ACC112 (cell line): ENCODE measurements around the gene HS3ST4.

ENCODE experiments used
- H2AFZ ChIP-seq: fragments of 200-600 bp; sonication (generic); one replicate; pipeline ENCODE4 v1.6.0; 2017; ENCODE audit warnings: antibody characterized with exemption, low read length; ENCODE audit not compliant: unreplicated experiment
- H3K27ac ChIP-seq: fragments of 200-600 bp; sonication (generic); 2 replicates; pipeline ENCODE4 v1.5.1; 2014; ENCODE audit warnings: low read depth, mild to moderate bottlenecking, antibody characterized with exemption, low read length, moderate library complexity
- H3K27me3 ChIP-seq: fragments of 200-600 bp; sonication (generic); 2 replicates; pipeline ENCODE4 v1.6.1; 2014; ENCODE audit warnings: mild to moderate bottlenecking, antibody characterized with exemption, low read length, moderate library complexity, mixed read lengths; ENCODE audit not compliant: insufficient read depth
- H3K36me3 ChIP-seq: fragments of 200-600 bp; sonication (generic); 2 replicates; pipeline ENCODE4 v1.6.1; 2016; ENCODE audit warnings: mild to moderate bottlenecking, antibody characterized with exemption, low read length, moderate library complexity, mixed read lengths; ENCODE audit not compliant: insufficient read depth
- H3K4me1 ChIP-seq: fragments of 200-600 bp; sonication (generic); one replicate; pipeline ENCODE4 v1.6.1; 2016; ENCODE audit warnings: low read length, mixed read lengths; ENCODE audit not compliant: insufficient read depth, unreplicated experiment, control insufficient read depth
- H3K4me3 ChIP-seq: fragments of 200-600 bp; sonication (generic); 2 replicates; pipeline ENCODE4 v1.5.1; 2014; ENCODE audit warnings: mild to moderate bottlenecking, low read depth, low read length
- H3K79me2 ChIP-seq: fragments of 200-600 bp; sonication (generic); one replicate; pipeline ENCODE4 v1.6.0; 2016; ENCODE audit warnings: low read length; ENCODE audit not compliant: control insufficient read depth, unreplicated experiment, insufficient read depth

Gene HS3ST4

DNA sequence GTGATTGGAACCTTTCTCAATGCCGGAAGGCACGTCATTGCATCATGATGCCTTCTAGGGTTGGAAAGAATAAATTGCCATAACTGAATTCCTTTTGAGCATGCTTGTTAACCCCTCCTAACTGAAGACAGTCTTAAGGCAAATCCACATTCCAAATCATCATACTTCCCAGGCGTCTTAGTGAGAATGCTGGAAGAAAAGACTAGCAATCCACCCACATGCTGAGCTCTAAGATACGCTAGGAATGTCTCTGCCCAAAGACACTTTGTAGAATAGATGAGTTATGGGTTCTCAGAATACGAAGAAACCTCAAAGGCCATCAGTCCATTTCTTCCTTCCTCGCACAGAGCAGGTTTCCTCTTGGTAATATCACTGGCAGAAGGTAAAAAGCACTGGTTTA lies 486.5 kb downstream of the HS3ST4 start:
- H3K27ac ChIP-seq: no peak overlapping the region

DNA sequence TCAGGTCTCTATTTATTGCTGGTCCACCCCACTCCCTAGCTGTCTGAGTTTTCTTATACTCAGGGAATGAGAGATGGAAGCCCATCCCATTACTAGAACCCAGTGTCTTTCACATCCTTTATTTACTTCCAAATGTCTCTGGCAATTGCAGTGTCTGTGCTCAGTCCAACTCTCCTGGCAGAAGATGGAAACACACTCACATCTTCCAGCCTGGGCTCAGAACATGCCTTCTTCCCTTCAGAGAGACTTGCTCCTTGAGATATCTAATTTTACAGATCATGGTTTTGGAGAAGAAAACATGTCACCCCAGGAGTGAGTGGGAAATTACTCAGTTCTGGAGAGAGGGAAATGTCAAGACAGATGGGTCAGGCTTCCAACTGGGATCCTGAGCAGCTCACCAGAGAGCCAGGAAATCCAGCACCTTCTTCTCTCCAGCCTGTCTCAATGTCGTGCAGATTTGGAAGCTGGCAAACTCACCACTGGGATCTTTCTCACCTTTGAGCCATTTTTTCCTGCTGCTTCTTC lies 494.4 kb downstream of the HS3ST4 start:
- Histone ChIP-seq H3K27me3 (no peaks in the 10 kb centered on the region), H3K36me3 (no peaks in the 10 kb centered on the region)

More for the DNA sequence above, 486.5 kb downstream of the HS3ST4 start:
- H2AFZ ChIP-seq: no peak overlapping the region
- no peaks in the 10 kb centered on the region for H3K36me3 ChIP-seq
- no peak overlapping the region for H3K4me3 ChIP-seq
- H3K4me1 ChIP-seq: no peaks in the 10 kb centered on the region
- H3K27me3 ChIP-seq: no peaks in the 10 kb centered on the region
- H3K79me2 ChIP-seq: no peaks in the 10 kb centered on the region

More for the DNA sequence above, 494.4 kb downstream of the HS3ST4 start:
- no peak overlapping the region for H2AFZ ChIP-seq
- H3K4me1 ChIP-seq: no peaks in the 10 kb centered on the region
- no peak overlapping the region for H3K4me3 ChIP-seq
- no peaks in the 10 kb centered on the region for H3K79me2 ChIP-seq
- no peak overlapping the region for H3K27ac ChIP-seq
